GM18867 (cell line): ENCODE results near the gene MAD1L1.

Experiments
- ATAC-seq: cut with Tn5 transposase; IDR thresholded peaks from one replicate; pipeline ENCODE4 v1.9.1; 2021; ENCODE audit warnings: mild to moderate bottlenecking, moderate library complexity; ENCODE audit not compliant: unreplicated experiment

MAD1L1 gene

GRCh38 chr7:2019711-2020511 is 212.8 kb downstream of the MAD1L1 start:
- peak; percentile 58 for ATAC-seq

GRCh38 chr7:2019461-2019710 is 213.4 kb downstream of the MAD1L1 start:
- ATAC-seq = no peak

GRCh38 chr7:2018569-2019460 is 213.9 kb downstream of the MAD1L1 start:
- ATAC-seq = no peak

- no peak for ATAC-seq
Measured at GRCh38 chr7:2017914-2018568, 214.7 kb downstream of the MAD1L1 start.

- no peak for ATAC-seq
Measured at GRCh38 chr7:2017481-2017891, 215.3 kb downstream of the MAD1L1 start.

- ATAC-seq = no peak
Measured at GRCh38 chr7:2016761-2017480, 215.8 kb downstream of the MAD1L1 start.

- ATAC-seq = no peak
Measured at GRCh38 chr7:2016021-2016631, 216.6 kb downstream of the MAD1L1 start.

GRCh38 chr7:2015251-2015871 is 217.4 kb downstream of the MAD1L1 start:
- no peak for ATAC-seq

- no peak for ATAC-seq
Measured at GRCh38 chr7:2014391-2015241, 218.1 kb downstream of the MAD1L1 start.

- no peak for ATAC-seq
Measured at GRCh38 chr7:2013381-2014311, 219.1 kb downstream of the MAD1L1 start.

GRCh38 chr7:2012981-2013380 is 219.8 kb downstream of the MAD1L1 start:
- ATAC-seq = no peak

- no peak for ATAC-seq
Measured at GRCh38 chr7:2012044-2012900, 220.5 kb downstream of the MAD1L1 start.

GRCh38 chr7:2011266-2012043 is 221.3 kb downstream of the MAD1L1 start:
- no peak for ATAC-seq

GRCh38 chr7:2010551-2011265 is 222.0 kb downstream of the MAD1L1 start:
- no peak for ATAC-seq

- ATAC-seq = no peak
Measured at GRCh38 chr7:2010101-2010500, 222.6 kb downstream of the MAD1L1 start.

- ATAC-seq = no peak
Measured at GRCh38 chr7:2009541-2010001, 223.2 kb downstream of the MAD1L1 start.
